HG03575 (cell line): ENCODE measurements around the gene ITGAX.
"Not testable (repeated sequence)": the region's sequence is repeated elsewhere in the genome, so short reads cannot be mapped to it uniquely, and the experiment has no call there.

ENCODE experiments used
- ATAC-seq: cut with Tn5 transposase; IDR thresholded peaks from one replicate; pipeline ENCODE4 v1.9.1; 2021; ENCODE audit not compliant: unreplicated experiment, insufficient number of reproducible peaks, low FRiP score; ENCODE audit errors: extremely low read depth

ITGAX gene

GRCh38 chr16:31354394-31355291 is at the start of gene ITGAX:
Gene ITGAX, plus strand, starts transcription at chr16:31355176. Its CDS starts 79 bp downstream, at chr16:31355255.
- peak; percentile 72 for ATAC-seq

- no peak for ATAC-seq
Observed at GRCh38 chr16:31305219-31305618, 49.8 kb upstream of the ITGAX start.

GRCh38 chr16:31308381-31308780 is 46.6 kb upstream of the ITGAX start:
- ATAC-seq = not testable (repeated sequence)

- no peak for ATAC-seq
Observed at GRCh38 chr16:31322500-31322899, 32.5 kb upstream of the ITGAX start.

- no peak for ATAC-seq
Observed at GRCh38 chr16:31323959-31324629, 30.9 kb upstream of the ITGAX start.

GRCh38 chr16:31325171-31325570 is 29.8 kb upstream of the ITGAX start:
- ATAC-seq = no peak

- ATAC-seq = no peak
Observed at GRCh38 chr16:31327646-31328225, 27.2 kb upstream of the ITGAX start.

GRCh38 chr16:31328322-31329052 is 26.5 kb upstream of the ITGAX start:
- ATAC-seq = no peak

- ATAC-seq = no peak
Observed at GRCh38 chr16:31329671-31330552, 25.1 kb upstream of the ITGAX start.

- ATAC-seq = no peak
Observed at GRCh38 chr16:31330553-31330890, 24.5 kb upstream of the ITGAX start.

- ATAC-seq = no peak
Observed at GRCh38 chr16:31331141-31331764, 23.7 kb upstream of the ITGAX start.

GRCh38 chr16:31331807-31332301 is 23.1 kb upstream of the ITGAX start:
- no peak for ATAC-seq

- no peak for ATAC-seq
Observed at GRCh38 chr16:31332544-31332943, 22.4 kb upstream of the ITGAX start.

GRCh38 chr16:31333686-31334649 is 21.0 kb upstream of the ITGAX start:
- ATAC-seq = no peak

- no peak for ATAC-seq
Observed at GRCh38 chr16:31334934-31335333, 20.0 kb upstream of the ITGAX start.

GRCh38 chr16:31335431-31335830 is 19.5 kb upstream of the ITGAX start:
- ATAC-seq = no peak

GRCh38 chr16:31338166-31338685 is 16.8 kb upstream of the ITGAX start:
- not testable (repeated sequence) for ATAC-seq
